Glutamatergic neuron (in vitro differentiated cells): ENCODE measurements around the gene RCAN3. TPM values are rescaled to one million over a fixed set of nuclear protein-coding genes. Genes with fewer than 3 reads are reported as not detected.
"Not testable (repeated sequence)": the region's sequence is repeated elsewhere in the genome, so short reads cannot be mapped to it uniquely, and the experiment has no call there.

Experiments
- DNase-seq: peaks from one replicate; pipeline ENCODE4 v3.0.0; 2022
- H3K27ac Mint-ChIP-seq: one replicate; pipeline ENCODE4 v1.8.0; 2020; ENCODE audit warnings: mild to moderate bottlenecking, mixed read lengths, inconsistent platforms; ENCODE audit not compliant: unreplicated experiment
- H3K27me3 Mint-ChIP-seq: one replicate; pipeline ENCODE4 v1.8.0; 2020; ENCODE audit warnings: mild to moderate bottlenecking, moderate library complexity, mixed read lengths, inconsistent platforms; ENCODE audit not compliant: unreplicated experiment
- H3K36me3 Mint-ChIP-seq: one replicate; pipeline ENCODE4 v1.8.0; 2020; ENCODE audit warnings: mild to moderate bottlenecking, mixed read lengths, inconsistent platforms; ENCODE audit not compliant: unreplicated experiment
- H3K4me1 Mint-ChIP-seq: one replicate; pipeline ENCODE4 v1.8.0; 2020; ENCODE audit warnings: mild to moderate bottlenecking, low read depth, mixed read lengths, inconsistent platforms; ENCODE audit not compliant: unreplicated experiment
- H3K4me3 Mint-ChIP-seq: one replicate; pipeline ENCODE4 v1.8.0; 2020; ENCODE audit warnings: mild to moderate bottlenecking, mixed read lengths, inconsistent platforms; ENCODE audit not compliant: unreplicated experiment
- H3K9me3 Mint-ChIP-seq: one replicate; pipeline ENCODE4 v1.8.0; 2020; ENCODE audit warnings: mild to moderate bottlenecking, moderate library complexity, mixed read lengths, inconsistent platforms; ENCODE audit not compliant: unreplicated experiment
- CTCF ChIP-seq: fragments of 200-600 bp; sonication (generic); IDR thresholded peaks from one replicate; pipeline ENCODE4 v1.5.0; 2021; ENCODE audit not compliant: partially characterized antibody, unreplicated experiment
- total RNA-seq: library from RNA; stranded (reverse); fragmentation: NEBNext Ultra II Directional; extraction: Animal tissue kit (Norgen Biotek cat#: 25700); gene quantifications from one replicate; pipeline ENCODE4 v1.2.1, GENCODE V29; 2021; ENCODE audit not compliant: unreplicated experiment

The RCAN3 gene
- total RNA-seq, 1 donor from 2014 or later: 21.8 TPM

- Mint-ChIP-seq H3K4me3 (no peak overlapping the region), H3K36me3 (no peaks in the 10 kb centered on the region), H3K9me3 (no peaks in the 10 kb centered on the region), H3K27ac (no peak overlapping the region), H3K4me1 (no peaks in the 10 kb centered on the region), H3K27me3 (no peaks in the 10 kb centered on the region)
- DNase-seq: no peak
- no peak for TF ChIP-seq CTCF
These were observed 12.4 kb upstream of the RCAN3 start for GRCh38 chr1:24490101-24490781.

GRCh38 chr1:24491577-24492360 is 10.9 kb upstream of the RCAN3 start:
- DNase-seq: no peak
- Mint-ChIP-seq H3K9me3 (no peaks in the 10 kb centered on the region), H3K27ac (no peak overlapping the region), H3K4me1 (no peaks in the 10 kb centered on the region), H3K36me3 (no peaks in the 10 kb centered on the region), H3K4me3 (no peak overlapping the region), H3K27me3 (peaks cover 3% of the 10 kb centered on the region)
- no peak for TF ChIP-seq CTCF

- not testable (repeated sequence) for H3K4me1 Mint-ChIP-seq, DNase-seq, H3K9me3 Mint-ChIP-seq, H3K27ac Mint-ChIP-seq, H3K27me3 Mint-ChIP-seq, H3K4me3 Mint-ChIP-seq, H3K36me3 Mint-ChIP-seq
These were observed 9.7 kb upstream of the RCAN3 start for GRCh38 chr1:24492935-24493334.

- Mint-ChIP-seq H3K27ac (no peak overlapping the region), H3K4me1 (no peaks in the 10 kb centered on the region), H3K27me3 (peaks cover 3% of the 10 kb centered on the region), H3K36me3 (no peaks in the 10 kb centered on the region), H3K9me3 (no peaks in the 10 kb centered on the region), H3K4me3 (no peak overlapping the region)
- no peak for TF ChIP-seq CTCF
- DNase-seq: no peak
These were observed 8.9 kb upstream of the RCAN3 start for GRCh38 chr1:24493785-24494184.

- no peak for DNase-seq
- Mint-ChIP-seq H3K27me3 (peaks cover 9% of the 10 kb centered on the region), H3K4me3 (no peak overlapping the region), H3K4me1 (peaks cover 2% of the 10 kb centered on the region), H3K9me3 (peaks cover 5% of the 10 kb centered on the region), H3K27ac (no peak overlapping the region), H3K36me3 (no peaks in the 10 kb centered on the region)
- TF ChIP-seq CTCF: no peak
These were observed 4.0 kb upstream of the RCAN3 start for GRCh38 chr1:24498589-24498988.
